GM12875 (cell line): ENCODE data around the gene BHLHA9.

Source experiments
- H3K4me3 ChIP-seq: one replicate; pipeline ENCODE4 v1.5.1; 2011; ENCODE audit warnings: low read depth, low read length, control low read depth
- TF ChIP-seq, protein P1 (sequence below): IDR thresholded peaks from 2 replicates; pipeline ENCODE4 v1.5.1; 2011; ENCODE audit warnings: low read depth, mild to moderate bottlenecking, control low read depth, inconsistent platforms, low read length, moderate library complexity, borderline replicate concordance; ENCODE audit not compliant: insufficient read depth

Gene BHLHA9

DNA sequence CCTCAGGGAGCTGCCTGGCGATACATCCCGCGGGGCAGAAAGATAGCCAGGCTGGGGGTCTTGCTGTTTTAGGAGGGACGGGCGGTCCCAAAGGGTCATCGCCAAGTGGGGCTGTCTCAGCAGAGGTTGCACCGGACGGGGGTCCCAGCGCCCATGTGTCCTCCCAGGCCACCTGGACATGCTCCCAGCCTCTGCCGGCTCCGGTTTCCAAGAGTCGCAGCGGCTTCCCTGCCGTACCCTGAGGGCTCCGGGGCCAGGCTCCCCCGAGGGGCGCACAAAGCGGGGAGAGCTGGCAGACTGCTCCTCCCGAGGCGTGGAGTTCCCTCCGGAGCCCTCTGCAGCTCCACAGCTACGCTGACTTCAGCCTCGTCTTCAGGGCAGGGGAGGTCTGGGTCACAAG is 10.4 kb downstream of the BHLHA9 start:
- TF ChIP-seq, protein P1, sequence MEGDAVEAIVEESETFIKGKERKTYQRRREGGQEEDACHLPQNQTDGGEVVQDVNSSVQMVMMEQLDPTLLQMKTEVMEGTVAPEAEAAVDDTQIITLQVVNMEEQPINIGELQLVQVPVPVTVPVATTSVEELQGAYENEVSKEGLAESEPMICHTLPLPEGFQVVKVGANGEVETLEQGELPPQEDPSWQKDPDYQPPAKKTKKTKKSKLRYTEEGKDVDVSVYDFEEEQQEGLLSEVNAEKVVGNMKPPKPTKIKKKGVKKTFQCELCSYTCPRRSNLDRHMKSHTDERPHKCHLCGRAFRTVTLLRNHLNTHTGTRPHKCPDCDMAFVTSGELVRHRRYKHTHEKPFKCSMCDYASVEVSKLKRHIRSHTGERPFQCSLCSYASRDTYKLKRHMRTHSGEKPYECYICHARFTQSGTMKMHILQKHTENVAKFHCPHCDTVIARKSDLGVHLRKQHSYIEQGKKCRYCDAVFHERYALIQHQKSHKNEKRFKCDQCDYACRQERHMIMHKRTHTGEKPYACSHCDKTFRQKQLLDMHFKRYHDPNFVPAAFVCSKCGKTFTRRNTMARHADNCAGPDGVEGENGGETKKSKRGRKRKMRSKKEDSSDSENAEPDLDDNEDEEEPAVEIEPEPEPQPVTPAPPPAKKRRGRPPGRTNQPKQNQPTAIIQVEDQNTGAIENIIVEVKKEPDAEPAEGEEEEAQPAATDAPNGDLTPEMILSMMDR = no peak

DNA sequence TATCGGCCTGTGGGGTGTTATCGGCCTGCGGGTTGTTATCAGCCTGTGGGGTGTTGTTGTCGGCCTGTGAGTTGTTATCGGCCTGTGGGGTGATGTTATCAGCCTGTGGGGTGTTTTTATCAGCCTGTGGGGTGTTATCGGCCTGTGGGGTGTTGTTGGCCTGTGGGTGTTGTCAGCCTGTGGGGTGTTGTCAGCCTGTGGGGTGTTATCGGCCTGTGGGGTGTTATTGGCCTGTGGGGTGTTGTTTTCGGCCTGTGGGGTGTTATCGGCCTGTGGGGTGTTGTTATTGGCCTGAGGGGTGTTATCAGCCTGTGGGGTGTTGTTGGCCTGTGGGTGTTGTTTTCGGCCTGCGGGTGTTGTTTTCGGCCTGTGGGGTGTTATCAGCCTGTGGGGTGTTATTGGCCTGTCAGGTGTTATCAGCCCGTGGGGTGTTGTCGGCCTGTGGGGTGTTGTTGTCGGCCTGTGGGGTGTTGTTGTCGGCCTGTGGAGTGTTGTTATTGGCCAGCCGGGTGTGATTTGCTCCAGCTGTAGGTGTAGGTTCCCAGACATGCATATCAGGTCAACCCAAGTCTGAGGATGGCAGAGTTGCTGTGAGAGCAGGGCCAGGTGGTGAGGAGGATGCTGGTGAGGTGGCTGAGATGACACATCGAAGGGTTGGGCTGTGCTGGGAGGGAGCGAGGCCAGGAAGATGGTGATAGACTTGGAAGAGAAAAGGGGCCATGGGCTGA is 16.3 kb downstream of the BHLHA9 start:
- no peak overlapping the region for H3K4me3 ChIP-seq
- TF ChIP-seq, protein P1 = no peak

More for the DNA sequence above, 10.4 kb downstream of the BHLHA9 start:
- H3K4me3 ChIP-seq = no peak overlapping the region

DNA sequence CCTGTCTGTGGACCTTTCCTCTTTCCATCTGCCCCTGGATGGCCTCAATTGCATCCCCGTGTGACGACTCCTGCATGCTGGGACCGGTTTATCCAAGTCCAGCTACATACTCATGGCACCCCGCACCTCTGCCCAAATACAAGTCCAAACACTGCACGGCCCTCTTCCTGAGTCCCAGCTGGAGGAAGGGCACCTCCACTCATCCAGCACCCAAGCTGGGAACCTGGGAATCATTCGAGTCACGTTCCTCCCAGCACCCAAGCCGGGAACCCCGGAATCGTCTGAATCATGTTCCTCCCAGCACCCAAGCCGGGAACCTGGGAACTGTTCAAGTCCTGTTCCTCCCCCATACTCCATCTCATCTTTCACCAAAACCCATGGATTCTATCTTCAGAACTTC is 19.5 kb downstream of the BHLHA9 start:
- H3K4me3 ChIP-seq = no peak overlapping the region

DNA sequence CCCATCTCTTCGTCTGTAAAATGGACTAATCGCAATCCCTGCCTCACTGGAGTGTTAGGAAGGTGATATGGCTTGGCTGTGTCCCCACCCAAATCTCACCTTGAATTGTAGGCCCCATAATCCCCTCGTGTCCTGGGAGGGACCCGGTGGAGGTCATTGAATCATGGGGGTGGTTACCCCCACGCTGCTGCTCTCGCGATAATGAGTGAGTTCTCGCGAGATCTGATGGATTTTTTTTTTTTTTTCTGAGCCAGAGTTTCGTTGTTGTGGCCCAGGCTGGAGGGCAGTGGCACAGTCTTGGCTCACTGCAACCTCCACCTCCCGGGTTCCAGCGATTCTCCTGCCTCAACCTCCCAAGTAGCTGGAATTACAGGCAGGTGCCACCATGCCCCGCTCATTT is 20.4 kb downstream of the BHLHA9 start:
- TF ChIP-seq, protein P1 = no peak
- no peak overlapping the region for H3K4me3 ChIP-seq

More for the DNA sequence above, 19.5 kb downstream of the BHLHA9 start:
- TF ChIP-seq, protein P1 = no peak

DNA sequence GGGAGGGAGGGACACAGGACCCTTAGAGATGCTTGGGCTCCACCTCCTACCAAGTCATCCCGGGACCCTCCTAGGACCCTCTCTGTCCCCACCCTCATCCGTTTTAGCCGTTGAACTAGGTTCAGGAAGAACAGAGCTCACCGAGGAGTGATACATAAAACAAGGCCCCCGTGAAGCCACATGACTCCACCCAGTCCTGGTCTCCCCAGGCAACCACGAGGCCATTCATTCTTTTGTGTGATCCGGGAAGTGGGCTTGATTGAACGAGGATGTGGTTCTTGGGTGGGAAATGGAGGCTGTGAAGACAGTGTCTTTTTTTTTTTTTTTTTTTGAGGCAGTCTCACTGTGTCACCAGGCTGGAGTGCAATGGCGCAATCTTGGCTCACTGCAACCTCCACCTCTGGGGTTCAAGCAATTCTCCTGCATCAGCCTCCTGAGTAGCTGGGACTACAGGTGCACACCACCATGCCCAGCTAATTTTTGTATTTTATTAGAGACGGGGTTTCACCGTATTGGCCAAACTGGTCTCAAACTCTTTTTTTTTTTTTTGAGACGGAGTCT is 24.0 kb downstream of the BHLHA9 start:
- no peak overlapping the region for H3K4me3 ChIP-seq
- TF ChIP-seq, protein P1 = no peak

DNA sequence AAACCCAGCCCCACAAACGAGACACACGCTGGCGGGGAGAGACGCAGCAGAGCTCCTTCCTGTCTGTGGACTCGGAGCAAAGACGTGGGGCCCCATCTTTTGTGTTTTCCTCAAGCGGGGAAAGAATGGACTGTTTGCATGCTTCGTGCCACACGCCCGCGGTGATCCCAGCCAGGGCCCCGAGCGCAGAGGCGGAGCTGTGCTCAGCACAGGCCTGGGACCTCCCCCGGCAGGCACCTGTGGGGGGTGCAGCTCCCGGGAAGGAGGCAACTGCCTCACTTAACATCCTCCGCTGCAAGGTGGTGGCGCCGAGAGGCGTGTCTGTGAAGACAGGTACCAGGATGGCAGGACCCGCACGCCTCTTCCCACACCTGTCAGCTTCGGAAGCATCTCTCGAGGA is 28.4 kb downstream of the BHLHA9 start:
- TF ChIP-seq, protein P1 = no peak
- no peak overlapping the region for H3K4me3 ChIP-seq

DNA sequence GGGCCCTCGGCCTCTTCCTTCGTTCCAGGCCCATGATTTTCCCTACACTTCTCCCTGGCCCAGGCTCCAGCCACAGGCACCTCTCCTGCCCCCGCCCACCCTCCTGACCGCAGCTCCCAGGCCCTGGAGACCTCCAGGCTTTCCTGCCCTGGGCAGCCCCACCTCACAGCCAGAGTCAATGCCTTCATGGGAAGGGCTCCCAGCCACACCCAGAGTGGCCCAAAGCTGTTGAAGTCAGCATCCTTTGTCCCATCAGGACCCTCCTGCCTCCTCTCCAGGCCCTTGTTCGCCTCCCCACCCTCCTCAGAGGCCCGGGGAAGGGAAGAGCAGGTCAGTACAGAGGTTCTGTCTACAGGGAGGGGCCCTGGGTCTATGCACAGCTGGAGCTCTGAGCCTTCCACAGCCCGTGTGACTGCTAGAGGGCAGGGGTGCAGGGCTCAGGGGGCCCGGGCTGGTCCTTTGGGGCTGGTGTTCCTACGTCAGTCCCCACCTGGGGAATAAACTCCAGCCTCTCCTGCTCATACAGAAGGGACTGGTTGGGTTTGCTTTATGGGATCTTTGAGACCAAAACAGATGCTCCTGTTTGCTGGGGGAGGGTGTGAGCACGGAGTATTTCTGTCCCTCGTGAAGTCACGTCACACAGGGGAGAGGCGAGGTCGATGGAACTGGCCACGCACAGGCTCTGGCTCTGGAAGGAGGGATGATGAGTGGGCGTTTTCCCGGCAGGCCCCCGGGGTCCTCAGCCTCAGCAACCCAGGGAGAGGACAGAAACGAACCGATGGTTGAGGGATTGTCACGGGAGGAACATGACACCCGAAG is 29.5 kb downstream of the BHLHA9 start:
- no peak overlapping the region for H3K4me3 ChIP-seq
- TF ChIP-seq, protein P1 = no peak
